Nephron (organoid): Measurements from ENCODE around the gene MGMT.

Experiments
- H3K27ac Mint-ChIP-seq, 3 experiments: 2 replicates each; pipeline ENCODE4 v1.8.0; 2020; ENCODE audit warnings: mixed read lengths in 3 of 3, mild to moderate bottlenecking in 2 of 3, moderate library complexity in 1 of 3
- H3K27me3 Mint-ChIP-seq: 2 replicates; pipeline ENCODE4 v1.8.0; 2021; ENCODE audit warnings: low read depth, mild to moderate bottlenecking, moderate library complexity, mixed read lengths
- H3K36me3 Mint-ChIP-seq: 2 replicates; pipeline ENCODE4 v1.8.0; 2020; ENCODE audit warnings: low read depth, mixed read lengths
- H3K4me1 Mint-ChIP-seq: 2 replicates; pipeline ENCODE4 v1.8.0; 2020; ENCODE audit warnings: mixed read lengths
- H3K4me3 Mint-ChIP-seq, 3 experiments: 2 replicates each; pipeline ENCODE4 v1.8.0; 2020; ENCODE audit warnings: mild to moderate bottlenecking in 3 of 3, mixed read lengths in 3 of 3, moderate library complexity in 2 of 3
- H3K9me3 Mint-ChIP-seq: 2 replicates; pipeline ENCODE4 v1.8.0; 2020; ENCODE audit warnings: mixed read lengths
- TF ChIP-seq, protein P1 (sequence below), 3 experiments: fragments of 200-600 bp; sonication (generic); IDR thresholded peaks; one replicate each; pipeline ENCODE4 v1.5.0; 2021; ENCODE audit warnings: antibody characterized with exemption in 3 of 3; ENCODE audit not compliant: unreplicated experiment in 3 of 3

MGMT gene

DNA sequence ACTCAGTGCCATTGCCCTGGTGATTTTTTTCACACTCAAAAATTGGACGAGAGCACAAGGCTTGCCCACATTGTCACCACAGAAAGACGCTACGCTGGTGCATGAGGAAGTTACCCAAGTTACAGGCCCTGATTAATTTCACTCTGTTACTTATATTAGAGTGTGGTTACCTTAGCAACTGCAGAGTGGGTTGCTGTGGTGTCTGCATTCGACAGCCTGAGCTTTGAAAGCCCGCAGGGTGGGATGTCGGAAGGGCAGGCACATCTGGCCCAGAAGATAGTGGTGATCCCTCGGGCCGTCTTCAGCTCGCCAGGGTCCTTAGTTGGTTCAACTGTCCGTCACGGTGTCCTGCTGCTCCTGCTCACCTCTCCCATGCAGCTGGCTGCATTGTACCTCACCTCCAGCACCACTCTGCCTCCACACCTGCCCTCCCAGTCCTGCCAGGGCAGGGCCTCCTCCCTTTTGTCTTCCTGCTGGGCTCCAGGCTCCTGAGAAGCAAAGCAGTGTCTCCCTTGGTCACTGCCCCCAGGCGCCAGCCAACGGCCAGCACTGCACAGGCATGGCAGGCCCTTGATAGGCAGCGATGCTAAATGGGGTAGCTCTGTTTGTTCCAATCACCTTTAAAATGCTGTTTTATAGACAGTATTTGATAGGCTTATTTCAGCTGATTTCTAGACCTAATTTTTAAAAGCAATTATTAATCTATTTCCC is 329.8 kb downstream of the MGMT start:
- Mint-ChIP-seq H3K27me3 (peaks cover 4% of the 10 kb centered on the region), H3K27ac (no peak overlapping the region), H3K9me3 (peaks cover 14% of the 10 kb centered on the region), H3K4me1 (no peaks in the 10 kb centered on the region), H3K36me3 (peaks cover 11% of the 10 kb centered on the region), H3K4me3 (no peak overlapping the region)
- TF ChIP-seq, protein P1, sequence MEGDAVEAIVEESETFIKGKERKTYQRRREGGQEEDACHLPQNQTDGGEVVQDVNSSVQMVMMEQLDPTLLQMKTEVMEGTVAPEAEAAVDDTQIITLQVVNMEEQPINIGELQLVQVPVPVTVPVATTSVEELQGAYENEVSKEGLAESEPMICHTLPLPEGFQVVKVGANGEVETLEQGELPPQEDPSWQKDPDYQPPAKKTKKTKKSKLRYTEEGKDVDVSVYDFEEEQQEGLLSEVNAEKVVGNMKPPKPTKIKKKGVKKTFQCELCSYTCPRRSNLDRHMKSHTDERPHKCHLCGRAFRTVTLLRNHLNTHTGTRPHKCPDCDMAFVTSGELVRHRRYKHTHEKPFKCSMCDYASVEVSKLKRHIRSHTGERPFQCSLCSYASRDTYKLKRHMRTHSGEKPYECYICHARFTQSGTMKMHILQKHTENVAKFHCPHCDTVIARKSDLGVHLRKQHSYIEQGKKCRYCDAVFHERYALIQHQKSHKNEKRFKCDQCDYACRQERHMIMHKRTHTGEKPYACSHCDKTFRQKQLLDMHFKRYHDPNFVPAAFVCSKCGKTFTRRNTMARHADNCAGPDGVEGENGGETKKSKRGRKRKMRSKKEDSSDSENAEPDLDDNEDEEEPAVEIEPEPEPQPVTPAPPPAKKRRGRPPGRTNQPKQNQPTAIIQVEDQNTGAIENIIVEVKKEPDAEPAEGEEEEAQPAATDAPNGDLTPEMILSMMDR (IDR thresholded peaks at IDR 0.05; ENCODE audit: unreplicated experiment in 3 of 3) = no peak

DNA sequence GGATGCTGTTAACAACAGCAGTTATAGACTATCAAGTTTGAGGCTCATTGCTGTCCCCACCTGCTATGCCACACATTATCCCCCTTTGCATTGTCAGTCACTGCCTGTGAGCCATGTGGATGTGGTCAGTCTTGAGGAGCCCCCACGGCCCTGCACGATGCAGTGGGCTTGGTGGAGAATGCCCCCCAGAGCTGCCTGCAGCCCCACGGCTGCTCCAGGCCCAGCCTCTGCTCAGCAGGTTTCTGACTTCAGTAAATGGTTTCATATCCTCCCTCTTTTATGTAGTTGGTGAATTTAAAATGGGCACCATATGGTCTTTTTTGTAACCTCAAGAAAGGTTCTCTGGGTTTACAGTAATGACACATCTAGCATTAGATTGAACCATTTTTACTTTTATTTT is 332.9 kb downstream of the MGMT start:
- no peak overlapping the region for H3K4me3 Mint-ChIP-seq
- TF ChIP-seq, protein P1 (IDR thresholded peaks at IDR 0.05; ENCODE audit: unreplicated experiment in 3 of 3) = no peak
- H3K36me3 Mint-ChIP-seq = peaks cover 8% of the 10 kb centered on the region
- no peaks in the 10 kb centered on the region for H3K27me3 Mint-ChIP-seq
- H3K9me3 Mint-ChIP-seq = peaks cover 30% of the 10 kb centered on the region
- H3K27ac Mint-ChIP-seq = no peak overlapping the region
- no peaks in the 10 kb centered on the region for H3K4me1 Mint-ChIP-seq

GRCh38 chr10:129800796-129801340 is 333.8 kb downstream of the MGMT start:
- H3K36me3 Mint-ChIP-seq = peaks cover 8% of the 10 kb centered on the region
- H3K27ac Mint-ChIP-seq = no peak overlapping the region
- no peaks in the 10 kb centered on the region for H3K27me3 Mint-ChIP-seq

DNA sequence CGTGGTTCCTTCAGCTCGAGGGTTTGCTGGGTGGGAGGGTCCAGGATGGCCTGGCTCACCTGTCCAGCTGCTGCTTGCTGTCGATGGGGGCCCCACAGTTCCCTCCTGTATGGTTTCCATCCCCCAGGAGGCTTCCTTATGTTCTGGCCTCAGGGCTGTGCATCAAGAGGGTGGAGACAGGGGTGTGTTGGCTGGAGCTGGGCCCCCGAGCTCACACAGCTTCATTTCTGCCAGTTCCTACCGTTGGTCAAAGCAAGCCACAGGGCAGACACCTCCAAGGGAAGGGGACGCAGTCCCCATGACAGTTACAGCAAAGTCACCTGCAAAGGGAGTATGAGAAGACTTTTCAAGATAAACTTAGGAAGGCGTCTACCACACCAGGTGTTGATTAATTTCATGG is 340.2 kb downstream of the MGMT start:
- TF ChIP-seq, protein P1 (IDR thresholded peaks at IDR 0.05; ENCODE audit: unreplicated experiment in 3 of 3) = no peak

More at GRCh38 chr10:129800796-129801340, 333.8 kb downstream of the MGMT start:
- TF ChIP-seq, protein P1 (IDR thresholded peaks at IDR 0.05; ENCODE audit: unreplicated experiment in 3 of 3) = no peak
- Mint-ChIP-seq H3K4me1 (no peaks in the 10 kb centered on the region), H3K4me3 (no peak overlapping the region), H3K9me3 (peaks cover 37% of the 10 kb centered on the region)

DNA sequence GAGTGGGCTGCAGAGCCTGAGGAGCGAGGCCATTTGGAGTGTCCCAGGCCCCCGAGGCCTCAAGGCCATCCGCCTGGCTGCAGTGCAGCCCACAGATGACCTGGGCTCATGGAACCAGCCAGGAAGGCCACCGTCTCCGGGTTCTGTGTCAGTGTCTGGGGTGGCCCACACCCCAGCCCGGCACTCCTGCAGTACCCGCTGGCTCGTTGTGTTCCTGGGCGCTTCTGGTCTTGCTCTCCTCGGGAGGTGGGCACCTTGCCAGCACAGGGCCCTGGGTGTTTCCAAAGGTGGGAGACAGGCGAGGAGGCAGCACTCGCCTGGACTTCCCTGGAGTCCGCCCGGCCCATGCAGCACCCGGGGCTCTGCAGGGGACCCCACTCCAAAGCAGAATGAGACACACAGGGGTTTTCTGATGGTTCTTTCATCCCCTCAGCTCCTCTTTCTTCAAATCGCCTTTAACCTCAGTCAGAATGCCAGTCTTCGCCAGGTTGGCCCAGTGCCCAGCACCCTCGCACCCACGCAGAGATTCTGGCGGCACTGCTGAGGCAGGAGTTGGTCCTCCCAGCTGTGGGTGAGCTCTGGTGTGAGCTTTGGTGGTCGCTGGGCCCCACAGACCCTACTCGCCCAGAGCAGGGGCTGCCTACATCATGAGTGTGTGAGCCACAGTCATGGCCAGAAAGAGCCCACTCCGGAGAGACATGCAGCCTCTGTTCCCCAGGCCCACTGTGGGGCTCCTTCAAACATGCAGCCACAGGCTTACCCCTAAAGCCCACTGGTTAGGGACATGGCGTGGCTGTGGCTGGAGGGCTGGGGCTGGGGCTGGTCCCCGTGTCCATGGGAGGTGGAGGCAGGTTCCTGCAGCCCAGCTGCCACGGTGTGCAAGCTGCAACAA is 341.3 kb downstream of the MGMT start:
- Mint-ChIP-seq H3K4me3 (no peak overlapping the region), H3K36me3 (peaks cover 9% of the 10 kb centered on the region), H3K27me3 (peaks cover 5% of the 10 kb centered on the region), H3K27ac (no peak overlapping the region), H3K9me3 (peaks cover 32% of the 10 kb centered on the region), H3K4me1 (no peaks in the 10 kb centered on the region)
- TF ChIP-seq, protein P1 (IDR thresholded peaks at IDR 0.05; ENCODE audit: unreplicated experiment in 3 of 3) = no peak

More for the DNA sequence above, 340.2 kb downstream of the MGMT start:
- peaks cover 37% of the 10 kb centered on the region for H3K9me3 Mint-ChIP-seq
- H3K36me3 Mint-ChIP-seq = peaks cover 11% of the 10 kb centered on the region
- no peak overlapping the region for H3K4me3 Mint-ChIP-seq
- no peaks in the 10 kb centered on the region for H3K4me1 Mint-ChIP-seq
- no peak overlapping the region for H3K27ac Mint-ChIP-seq
- H3K27me3 Mint-ChIP-seq = no peaks in the 10 kb centered on the region
